ENCODE results near the gene GIPC1. TPM values are rescaled to one million over a fixed set of nuclear protein-coding genes. Genes with fewer than 3 reads are reported as not detected.

GIPC1 gene
- polyA plus RNA-seq, 3 donors, result 4.0 to 6.2 (median 4.8) TPM

- no peak overlapping the region for H3K4me2 ChIP-seq (replicated peaks; ENCODE audit: extremely low read depth, low read length, poor library complexity, severe bottlenecking)
- no peak overlapping the region for H3K4me3 ChIP-seq (replicated peaks in 1 of 3; ENCODE audit: low read depth in 2 of 3, low read length in 3 of 3)
- Mint-ChIP-seq H3K27me3 (ENCODE audit: low read depth in 3 of 3) (no peaks in the 10 kb centered on the region), H3K27ac (peak overlapping the region in 4 of 7 donors; percentile 33 to 81 (median 72)), H3K9me3 (peaks cover 0 to 8% (median 0%) of the 10 kb centered on the region in 7 donors), H3K4me3 (no peak overlapping the region), H3K36me3 (peaks cover 78 to 97% of the 10 kb centered on the region in 2 donors), H3K4me1 (peaks cover 3% of the 10 kb centered on the region)
- peaks cover 0 to 5% of the 10 kb centered on the region in 2 donors for H3K9me3 ChIP-seq (replicated peaks in 1 of 2; ENCODE audit: control insufficient read depth in 1 of 2, insufficient read depth in 1 of 2, low read length in 2 of 2)
- no peaks in the 10 kb centered on the region for H3K4me1 ChIP-seq (ENCODE audit: control insufficient read depth in 1 of 2, insufficient read depth in 2 of 2, low read length in 2 of 2)
- peaks cover 82 to 97% of the 10 kb centered on the region in 2 donors for H3K36me3 ChIP-seq (replicated peaks in 1 of 2; ENCODE audit: control insufficient read depth in 1 of 2, insufficient read depth in 2 of 2, low read length in 2 of 2)
- no peak for TF ChIP-seq CTCF (IDR thresholded peaks at IDR 0.05)
- H2AFZ ChIP-seq (ENCODE audit: insufficient read depth, low read depth, low read length, poor library complexity, severe bottlenecking), result no peak overlapping the region
- intact Hi-C loops (cut with micrococcal nuclease), result no loop called here
- peaks cover 73% of the 10 kb centered on the region for H4K20me1 ChIP-seq (ENCODE audit: insufficient read depth, low read length)
- peaks cover 32% of the 10 kb centered on the region for H3K79me2 ChIP-seq (ENCODE audit: insufficient read depth, low read length)
- H3K9ac ChIP-seq (ENCODE audit: insufficient read depth, low read length, poor library complexity, severe bottlenecking), result no peak overlapping the region
- DNase-seq, result no peak
- 78% methylated on average over 4 of the region's 6 CpGs for WGBS (ENCODE audit: insufficient coverage)
- H3K27me3 ChIP-seq (ENCODE audit: control insufficient read depth in 2 of 2, insufficient read depth in 2 of 2, low read length in 2 of 2), result no peaks in the 10 kb centered on the region
- no peak overlapping the region for H3K27ac ChIP-seq (ENCODE audit: low read depth in 1 of 2, low read length in 2 of 2)
Measured at GRCh38 chr19:14449321-14449720, 46.6 kb downstream of the GIPC1 start.

- H3K4me3 Mint-ChIP-seq, result no peak overlapping the region
- Histone ChIP-seq H3K4me3 (replicated peaks in 1 of 3; ENCODE audit: low read depth in 2 of 3, low read length in 3 of 3) (no peak overlapping the region), H3K27ac (ENCODE audit: low read depth in 1 of 2, low read length in 2 of 2) (no peak overlapping the region), H3K9ac (ENCODE audit: insufficient read depth, low read length, poor library complexity, severe bottlenecking) (no peak overlapping the region), H3K4me1 (ENCODE audit: control insufficient read depth in 1 of 2, insufficient read depth in 2 of 2, low read length in 2 of 2) (peaks cover under 1 to 2% of the 10 kb centered on the region in 2 donors), H4K20me1 (ENCODE audit: insufficient read depth, low read length) (peaks cover 72% of the 10 kb centered on the region), H3K36me3 (replicated peaks in 1 of 2; ENCODE audit: control insufficient read depth in 1 of 2, insufficient read depth in 2 of 2, low read length in 2 of 2) (peaks cover 87 to 99% of the 10 kb centered on the region in 2 donors), H3K79me2 (ENCODE audit: insufficient read depth, low read length) (peaks cover 58% of the 10 kb centered on the region), H2AFZ (ENCODE audit: insufficient read depth, low read depth, low read length, poor library complexity, severe bottlenecking) (no peak overlapping the region), H3K4me2 (replicated peaks; ENCODE audit: extremely low read depth, low read length, poor library complexity, severe bottlenecking) (no peak overlapping the region), H3K27me3 (ENCODE audit: control insufficient read depth in 2 of 2, insufficient read depth in 2 of 2, low read length in 2 of 2) (no peaks in the 10 kb centered on the region), H3K9me3 (replicated peaks in 1 of 2; ENCODE audit: control insufficient read depth in 1 of 2, insufficient read depth in 1 of 2, low read length in 2 of 2) (peaks cover 0 to 5% of the 10 kb centered on the region in 2 donors)
- H3K27ac Mint-ChIP-seq, result peak overlapping the region in 2 of 7 donors; percentile 18 to 55
- WGBS (ENCODE audit: insufficient coverage), result 95% methylated on average over 10 of the region's 10 CpGs
- intact Hi-C loops (cut with micrococcal nuclease), result no loop called here
- H3K36me3 Mint-ChIP-seq, result peaks cover 80 to 97% of the 10 kb centered on the region in 2 donors
- peaks cover 0 to 8% (median 0%) of the 10 kb centered on the region in 7 donors for H3K9me3 Mint-ChIP-seq
- H3K27me3 Mint-ChIP-seq (ENCODE audit: low read depth in 3 of 3), result no peaks in the 10 kb centered on the region
- TF ChIP-seq CTCF (IDR thresholded peaks at IDR 0.05), result no peak
- no peak for DNase-seq
- peaks cover 6% of the 10 kb centered on the region for H3K4me1 Mint-ChIP-seq
Measured at GRCh38 chr19:14446336-14447036, 49.4 kb downstream of the GIPC1 start.

Data from CD14-positive monocyte (primary cell).